Left colon (tissue), 2 donors: ENCODE measurements around the gene UGT1A9. TPM values are rescaled to one million over a fixed set of nuclear protein-coding genes. Genes with fewer than 3 reads are reported as not detected.
A peak's percentile ranks its signal among the peaks of the same experiment; 100 is the strongest.
"Not testable (repeated sequence)": the region's sequence is repeated elsewhere in the genome, so short reads cannot be mapped to it uniquely, and the experiment has no call there.

ENCODE experiments used
- ATAC-seq: fragments of 200-7000 bp; cut with Tn5 transposase; one replicate; pipeline ENCODE4 v1.9.1; 2020; ENCODE audit warnings: mild to moderate bottlenecking, moderate library complexity
- DNase-seq, 2 donors: peaks; one replicate each; pipeline ENCODE4 v3.0.0-alpha.2; 2020
- intact Hi-C, 2 donors: fragments of 100-400 bp; cut with DNase I in 1 of 2; cut with micrococcal nuclease in 1 of 2; formaldehyde crosslinking; loops; one replicate each; pipeline versions ENCODE4 v1.11.2 to v1.14.0; 2022; cut with DNase I, micrococcal nuclease
- long read RNA-seq: library from polyadenylated mRNA; unstranded; transcript quantifications from one replicate; pipeline ENCODE4 v2.0.0, GENCODE V29; 2021
- total RNA-seq, 2 donors: library from RNA; stranded (reverse); fragmentation: NEBNext Ultra II Directional; extraction: Animal tissue kit (Norgen Biotek cat#: 25700); gene quantifications; one replicate each; pipeline ENCODE4 v1.2.1, GENCODE V29; 2021
- donor health status: DM: no; HTN: no; CAD: no.
- donor health status: DM: yes; HTN: yes; CAD: no.

UGT1A9 gene
- 1 to 10 TPM; 4.1 to 5.2 TPM for total RNA-seq
- long read RNA-seq, partial matches to known transcripts: 0 of 1 reads
- long read RNA-seq, other reads (novel, unspliced or antisense): 1 of 1 reads

DNA sequence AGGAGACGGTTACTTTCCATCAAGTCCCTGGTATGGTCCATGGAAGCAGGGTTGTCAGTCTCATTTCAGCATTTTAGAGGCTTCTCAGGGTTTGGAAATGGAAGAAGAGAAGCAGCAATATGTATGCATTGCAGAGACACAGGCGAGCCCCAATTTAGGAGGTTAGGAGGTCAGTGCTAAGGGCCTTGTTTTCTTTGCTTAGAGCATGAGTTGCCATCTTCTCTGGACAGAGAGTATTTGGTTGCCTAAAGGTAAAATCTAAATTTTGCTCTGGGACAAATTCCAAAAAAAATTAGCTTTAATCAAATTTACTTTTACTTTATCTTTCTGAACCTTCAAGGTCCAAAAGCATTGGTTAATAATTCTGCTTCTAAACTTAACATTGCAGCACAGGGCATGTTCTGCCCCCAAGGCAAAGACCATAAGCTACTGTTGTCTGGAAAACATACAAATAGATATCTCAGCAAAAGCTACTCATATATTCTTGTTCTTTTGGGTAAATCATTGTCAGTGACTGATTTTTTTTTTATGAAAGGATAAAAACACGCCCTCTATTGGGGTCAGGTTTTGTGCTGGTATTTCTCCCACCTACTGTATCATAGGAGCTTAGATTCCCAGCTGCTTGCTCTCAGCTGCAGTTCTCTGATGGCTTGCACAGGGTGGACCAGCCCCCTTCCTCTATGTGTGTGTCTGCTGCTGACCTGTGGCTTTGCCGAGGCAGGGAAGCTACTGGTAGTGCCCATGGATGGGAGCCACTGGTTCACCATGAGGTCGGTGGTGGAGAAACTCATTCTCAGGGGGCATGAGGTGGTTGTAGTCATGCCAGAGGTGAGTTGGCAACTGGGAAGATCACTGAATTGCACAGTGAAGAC lies at the start of gene UGT1A9:
Gene UGT1A9 (plus strand): TSS at position 609 of the 872 bp plus-strand sequence. CDS start 37 bp downstream, at position 646.
- DNase-seq (no peak), ATAC-seq (no peak)
- intact Hi-C loops: no loop called here

DNA sequence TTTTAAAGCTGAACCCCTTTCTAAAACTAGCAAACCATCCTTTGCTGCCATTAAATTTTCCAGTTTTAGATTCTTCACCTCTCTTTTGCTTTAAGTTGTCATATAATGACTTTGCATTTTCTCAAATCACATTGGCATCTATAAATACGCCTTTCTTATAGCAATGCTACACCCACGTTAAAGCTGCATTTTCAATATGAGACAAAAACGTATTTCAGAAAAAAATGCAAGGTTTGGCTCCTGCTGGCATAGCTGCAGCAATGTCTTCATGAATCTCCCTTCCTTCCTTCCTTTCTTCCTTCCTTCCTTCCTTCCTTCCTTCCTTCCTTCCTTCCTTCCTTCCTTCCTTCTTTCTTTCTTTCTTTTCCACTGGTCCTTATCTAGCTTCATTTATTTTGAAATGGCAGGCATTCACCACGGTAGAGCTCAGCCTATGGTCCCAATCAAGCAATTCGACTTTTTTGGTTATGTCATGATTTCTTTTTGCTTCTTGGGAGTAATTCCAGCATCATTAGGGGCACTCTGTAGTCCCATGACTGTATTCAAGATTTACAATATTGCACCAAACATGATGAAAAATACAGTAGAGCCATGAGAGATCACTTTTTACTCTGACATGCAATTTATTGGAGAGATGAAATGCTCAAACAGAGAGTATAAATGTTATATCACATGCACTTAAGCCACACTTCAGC lies 44.2 kb upstream of the UGT1A9 start:
- no peak for ATAC-seq
- intact Hi-C loops: no loop called here
- no peak for DNase-seq

DNA sequence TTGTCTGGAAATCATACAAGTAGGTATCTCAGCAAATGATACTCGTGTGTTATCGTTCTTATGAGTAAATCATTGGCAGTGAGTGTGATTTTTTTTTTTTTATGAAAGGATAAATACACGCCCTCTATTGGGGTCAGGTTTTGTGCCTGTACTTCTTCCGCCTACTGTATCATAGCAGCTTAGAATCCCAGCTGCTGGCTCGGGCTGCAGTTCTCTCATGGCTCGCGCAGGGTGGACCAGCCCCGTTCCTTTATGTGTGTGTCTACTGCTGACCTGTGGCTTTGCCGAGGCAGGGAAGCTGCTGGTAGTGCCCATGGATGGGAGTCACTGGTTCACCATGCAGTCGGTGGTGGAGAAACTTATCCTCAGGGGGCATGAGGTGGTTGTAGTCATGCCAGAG lies 35.4 kb upstream of the UGT1A9 start, which contains the start of gene UGT1A10:
Gene UGT1A10 (plus strand): TSS at position 143 of the 400 bp plus-strand sequence. CDS start 75 bp downstream, at position 218.
- intact Hi-C loops: not testable (repeated sequence)
- ATAC-seq: peak; percentile 88
- DNase-seq: peak; percentile 67 to 73

DNA sequence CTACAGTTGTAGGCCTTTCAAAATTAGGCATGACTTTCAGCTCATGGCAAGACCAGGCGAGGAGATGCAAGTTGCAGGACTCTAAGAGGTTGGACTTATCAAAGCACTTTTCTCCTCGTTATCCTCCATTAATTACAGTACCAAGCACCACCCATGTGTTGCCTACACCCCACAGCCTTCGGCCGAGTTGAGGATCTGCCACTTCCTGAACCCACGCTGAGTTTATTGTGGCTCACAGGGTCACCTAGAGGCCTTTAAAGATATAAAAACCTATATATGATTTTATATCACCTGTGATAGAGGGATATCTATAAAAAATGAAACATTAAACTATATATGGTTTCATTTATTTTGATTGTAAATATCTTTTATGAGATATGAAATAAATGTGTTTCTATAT lies 32.9 kb upstream of the UGT1A9 start:
- intact Hi-C loops: no loop called here
- peak; percentile 53 to 76 for DNase-seq
- peak; percentile 84 for ATAC-seq

DNA sequence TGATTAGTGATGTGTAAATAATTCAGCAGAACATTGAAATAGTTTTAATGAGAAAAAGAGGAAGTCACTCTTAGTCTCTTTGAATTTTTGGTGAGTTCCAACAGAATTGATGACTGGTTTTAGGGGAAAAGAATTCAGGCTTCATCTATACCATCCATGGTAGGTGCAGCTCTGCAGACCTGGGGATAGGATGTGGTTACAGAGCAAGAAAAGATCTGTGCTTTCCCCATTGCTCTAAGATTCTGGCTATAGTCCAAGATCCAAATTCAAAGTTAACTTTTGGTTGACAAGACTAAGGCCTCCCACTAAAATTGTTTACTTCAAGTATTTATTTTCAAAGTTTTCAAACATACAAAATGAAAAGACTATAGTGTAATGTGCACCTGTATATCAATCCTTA lies 31.8 kb upstream of the UGT1A9 start:
- no peak for ATAC-seq

DNA sequence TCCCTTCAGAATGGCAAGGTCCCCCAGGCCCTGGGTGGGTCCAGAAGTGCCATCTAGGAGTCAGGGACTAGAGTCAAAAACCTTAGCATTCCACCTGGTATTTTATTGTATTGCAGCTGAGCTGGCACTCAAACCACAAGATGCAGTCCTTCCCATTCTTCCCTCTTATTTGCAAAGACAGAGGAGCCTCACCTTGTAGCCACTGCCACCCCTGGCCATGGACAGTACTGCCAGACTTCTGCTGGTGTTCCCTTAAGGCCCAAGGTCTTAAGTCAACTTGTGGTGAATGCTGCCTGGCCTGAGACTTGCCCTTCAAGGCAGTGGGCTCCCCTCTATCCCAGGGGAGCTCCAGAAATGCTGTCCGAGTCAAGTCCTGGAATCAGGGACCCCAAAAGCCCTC lies 28.6 kb upstream of the UGT1A9 start:
- ATAC-seq: peak; percentile 53
- peak; percentile 34 to 39 for DNase-seq
- intact Hi-C loops: no loop called here

More for the DNA sequence above, 31.8 kb upstream of the UGT1A9 start:
- no peak for DNase-seq
- intact Hi-C loops: no loop called here

DNA sequence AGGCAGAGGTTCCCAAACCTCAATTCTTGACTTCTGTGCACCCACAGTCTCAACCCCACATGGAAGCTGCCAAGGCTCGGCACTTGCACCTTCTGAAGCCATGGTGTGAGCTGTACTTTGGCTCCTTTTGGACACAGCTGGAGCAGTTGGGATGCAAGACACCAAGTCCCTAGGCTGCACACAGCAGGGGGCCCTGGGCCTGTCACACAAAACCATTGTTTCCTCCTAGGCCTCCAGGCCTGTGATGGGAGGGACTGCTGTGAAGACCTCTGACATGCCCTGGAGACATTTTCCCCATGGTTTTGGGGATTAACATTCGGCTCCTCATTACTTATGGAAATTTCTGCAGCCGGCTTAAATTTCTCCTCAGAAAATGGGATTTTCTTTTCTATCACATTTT lies 25.7 kb upstream of the UGT1A9 start:
- intact Hi-C loops, ATAC-seq, DNase-seq: not testable (repeated sequence)

DNA sequence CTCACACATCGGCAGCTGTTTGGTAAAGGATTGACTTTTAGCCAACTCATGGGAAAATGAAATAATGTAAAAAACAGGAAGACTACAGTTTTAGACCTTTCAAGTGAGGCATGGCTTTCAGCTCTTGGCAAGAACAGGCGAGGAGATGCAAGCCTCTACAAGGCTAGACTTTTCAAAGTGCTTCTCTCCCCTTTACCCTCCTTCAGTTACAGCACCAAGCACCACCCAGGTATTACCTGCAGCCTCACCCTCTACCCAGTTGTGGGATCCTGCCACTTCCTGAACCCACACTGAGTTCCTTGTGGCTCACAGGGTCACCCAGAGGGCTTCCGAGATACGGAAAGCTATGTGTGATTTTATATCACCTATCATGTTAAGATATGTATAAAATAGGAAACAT lies 20.7 kb upstream of the UGT1A9 start:
- ATAC-seq (peak; percentile 99), DNase-seq (peak; percentile 38 to 70)
- intact Hi-C loops: no loop called here

DNA sequence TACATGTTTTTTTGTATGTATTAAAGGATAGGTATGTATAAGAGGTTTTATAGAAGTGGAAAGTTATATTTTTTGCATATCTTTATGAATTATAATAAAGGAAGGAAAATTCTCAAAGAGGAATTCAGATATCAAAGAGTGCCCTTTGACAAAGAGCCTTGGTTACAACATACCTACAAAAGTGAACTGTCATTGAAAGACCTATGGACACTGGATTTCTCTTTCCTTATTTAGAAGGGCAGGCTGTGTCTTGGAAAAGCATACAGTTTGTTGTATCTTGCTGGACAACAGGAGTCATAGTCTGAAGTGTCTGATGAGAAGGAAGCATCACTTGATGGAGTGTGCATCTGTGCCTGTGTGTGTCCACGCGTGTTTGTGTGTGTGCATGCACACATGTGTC lies 20.3 kb upstream of the UGT1A9 start:
- ATAC-seq: peak; percentile 72
- DNase-seq: no peak
- intact Hi-C loops: no loop called here

DNA sequence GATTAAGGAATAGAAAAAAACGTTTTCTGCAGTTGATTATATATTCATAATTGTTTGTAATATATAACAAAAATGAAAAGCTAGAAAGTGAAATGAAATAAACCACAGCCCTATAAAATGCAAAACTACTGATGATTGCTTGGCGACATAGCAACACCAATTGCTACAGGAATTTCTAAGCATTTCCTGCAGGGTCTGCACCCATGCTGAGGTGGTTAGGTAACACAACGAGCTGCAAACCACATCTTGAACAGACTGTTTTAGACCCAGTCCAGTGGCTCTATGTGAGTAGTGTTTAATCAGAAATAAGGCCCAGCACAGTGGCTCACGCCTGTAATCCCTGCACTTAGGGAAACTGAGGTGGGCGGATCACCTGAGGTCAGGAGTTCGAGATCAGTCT lies 17.2 kb upstream of the UGT1A9 start:
- DNase-seq (no peak), ATAC-seq (no peak)
- intact Hi-C loops: no loop called here

DNA sequence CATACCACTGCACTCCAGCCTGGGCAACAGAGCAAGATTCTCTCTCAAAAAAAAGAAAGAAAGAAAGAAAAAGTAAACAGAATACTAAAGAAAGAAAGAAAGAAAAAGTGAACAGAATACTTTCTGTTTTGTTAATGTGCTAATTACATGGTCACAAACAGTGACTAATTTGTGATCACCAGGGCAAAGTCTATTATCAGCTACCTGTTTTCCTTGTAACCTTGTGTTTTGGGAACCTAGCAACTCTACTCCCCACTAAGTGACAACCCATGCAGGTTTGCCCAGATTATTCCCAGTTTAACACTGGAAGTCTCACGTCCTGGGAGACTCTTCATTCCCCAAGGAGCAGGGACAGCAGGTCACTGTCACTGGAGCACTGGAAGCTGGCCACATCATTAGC lies 16.7 kb upstream of the UGT1A9 start:
- ATAC-seq (no peak), DNase-seq (no peak)
- intact Hi-C loops: no loop called here

DNA sequence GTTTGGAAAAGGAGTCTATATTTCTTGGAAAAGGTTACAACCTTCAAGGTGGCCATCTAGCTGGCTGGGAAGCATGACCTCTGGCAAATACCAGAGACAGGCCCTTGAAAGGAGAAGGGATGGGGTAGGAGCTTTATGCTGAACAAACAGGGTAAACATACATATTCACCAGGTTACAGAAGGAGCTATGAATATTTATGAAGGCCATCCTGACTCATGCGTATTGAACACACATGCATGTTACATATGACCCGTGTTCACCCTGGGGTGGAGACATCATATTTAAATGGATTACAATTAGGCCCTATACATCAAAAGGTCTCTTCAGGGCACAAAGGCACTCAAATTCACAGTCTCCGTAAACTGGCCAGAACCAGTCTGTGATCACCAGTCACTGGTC lies 15.8 kb upstream of the UGT1A9 start:
- intact Hi-C loops, DNase-seq, ATAC-seq: not testable (repeated sequence)

DNA sequence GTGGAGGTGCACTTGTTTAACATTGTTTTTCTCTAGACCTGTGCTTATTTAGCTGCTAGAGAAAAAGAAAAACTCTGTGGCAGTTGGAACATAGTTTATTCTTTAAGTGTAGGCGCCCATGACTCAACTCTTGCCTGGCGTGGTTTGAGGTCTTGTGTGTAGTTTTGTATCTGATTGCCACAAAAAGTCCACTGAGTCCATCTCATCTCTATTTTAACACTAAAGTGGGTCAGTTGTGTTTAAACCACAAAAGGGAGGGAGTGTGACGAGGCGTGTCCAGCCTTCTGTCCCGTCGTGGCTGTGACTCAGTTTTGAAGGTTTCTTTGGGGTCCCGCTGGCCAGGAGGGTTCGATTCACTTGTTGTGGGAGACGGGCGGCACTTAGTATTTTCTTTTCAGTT lies 15.3 kb upstream of the UGT1A9 start:
- DNase-seq (no peak), ATAC-seq (no peak)
- intact Hi-C loops: no loop called here

DNA sequence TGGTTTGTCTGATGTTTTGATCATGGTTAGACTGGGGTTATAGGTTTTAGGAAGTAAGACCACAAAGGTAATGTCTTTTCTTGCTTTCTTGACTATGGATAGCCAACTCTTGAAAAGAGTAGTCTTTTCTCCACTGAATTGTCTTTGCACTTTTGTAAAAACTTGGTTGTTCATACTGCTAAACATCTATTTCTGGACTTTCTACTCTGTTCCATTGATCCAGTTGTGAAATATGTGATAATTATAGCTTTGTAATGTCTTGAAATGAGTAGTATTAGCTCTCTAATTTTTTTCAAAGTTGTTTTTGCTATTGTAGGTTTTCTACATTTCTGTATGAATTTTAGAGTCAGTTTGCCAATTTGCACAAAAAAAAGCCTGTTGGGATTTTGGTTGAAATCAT lies 13.1 kb upstream of the UGT1A9 start:
- no peak for DNase-seq
- intact Hi-C loops: no loop called here
- ATAC-seq: no peak

DNA sequence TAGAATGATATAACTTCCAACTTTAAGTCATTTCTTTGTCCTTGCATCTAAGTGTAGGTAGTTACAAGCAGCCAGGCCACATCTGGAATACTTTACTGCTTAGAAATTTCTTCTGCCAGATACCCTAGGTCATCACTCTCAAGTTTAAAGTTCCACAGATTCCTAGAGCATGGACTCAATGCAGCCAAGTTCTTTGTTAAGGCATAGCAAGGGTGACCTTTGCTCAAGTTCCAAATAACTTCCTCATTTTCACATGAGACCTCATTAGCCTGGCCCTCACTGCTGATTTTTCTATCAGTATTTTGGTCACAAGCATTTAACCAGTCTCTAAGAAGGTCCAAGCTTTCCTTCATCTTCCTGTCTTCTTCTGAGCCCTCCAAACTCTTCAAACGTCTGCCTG lies 7.8 kb upstream of the UGT1A9 start:
- ATAC-seq: peak; percentile 25
- DNase-seq: no peak
- intact Hi-C loops: no loop called here

DNA sequence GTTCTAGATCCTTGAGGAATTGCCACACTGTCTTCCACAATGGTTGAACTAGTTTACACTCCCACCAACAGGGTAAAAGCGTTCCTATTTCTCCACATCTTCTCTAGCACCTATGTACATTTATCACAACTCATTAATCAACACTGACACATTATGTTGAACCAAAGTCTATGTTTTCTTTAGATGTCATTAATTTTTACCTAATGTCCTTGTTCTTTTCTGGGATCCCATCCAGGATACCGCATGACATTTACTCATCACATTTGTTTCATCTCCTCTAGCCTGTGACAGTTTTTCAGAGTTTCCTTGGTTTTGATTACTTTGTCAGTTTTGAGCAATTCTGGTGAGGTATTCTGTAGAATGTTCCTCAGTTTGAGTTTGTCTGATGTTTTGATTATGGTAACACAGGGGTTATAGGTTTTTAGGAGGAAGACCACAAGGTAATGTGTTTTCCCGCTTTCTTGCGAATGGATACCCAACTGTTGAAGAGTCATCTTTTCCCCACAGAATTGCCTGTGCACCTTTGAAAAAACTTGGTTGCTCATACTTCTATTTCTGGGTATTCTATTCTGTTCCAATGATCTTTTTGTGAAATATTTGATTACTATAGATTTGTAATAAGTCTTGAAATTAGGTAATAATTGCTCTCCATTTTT lies 3.0 kb upstream of the UGT1A9 start:
- intact Hi-C loops: no loop called here
- ATAC-seq: no peak
- DNase-seq: no peak

DNA sequence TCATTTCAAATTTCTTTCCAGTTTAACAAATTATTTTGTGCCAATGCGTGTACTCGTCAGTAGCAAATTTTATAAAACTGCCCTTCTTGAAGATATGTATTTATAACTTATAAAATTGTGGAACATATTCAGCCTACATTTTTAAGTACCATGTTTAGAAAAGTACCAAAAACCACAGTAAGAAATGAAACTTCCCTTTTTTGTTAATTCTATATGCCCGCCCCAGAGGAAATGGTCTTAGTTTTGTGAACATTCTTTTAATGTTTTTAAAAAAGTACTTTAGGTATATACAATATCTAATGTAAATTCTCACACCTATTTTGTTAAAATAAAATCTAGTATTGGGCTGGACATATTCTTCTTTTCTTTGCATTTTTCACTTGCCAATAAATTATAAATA lies 1.2 kb downstream of the UGT1A9 start:
- no peak for ATAC-seq
- intact Hi-C loops: no loop called here

DNA sequence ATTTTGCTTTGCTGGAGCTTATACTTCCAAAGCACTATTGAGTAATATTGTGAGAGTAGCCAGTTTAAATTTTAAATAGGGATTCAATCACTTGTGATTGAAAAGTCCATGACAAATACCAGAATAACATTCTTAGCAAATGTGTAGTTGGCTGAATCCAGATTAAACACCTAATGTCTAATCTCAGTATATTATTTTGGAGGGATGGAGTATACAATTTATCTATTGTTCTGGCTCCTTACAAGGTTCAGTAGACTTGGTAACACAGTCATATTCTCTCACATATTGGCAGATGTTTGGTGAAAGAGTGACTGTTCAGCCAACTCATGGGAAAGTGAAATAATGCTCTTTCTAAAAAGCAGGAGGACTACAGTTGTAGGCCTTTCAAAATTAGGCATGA lies 2.2 kb downstream of the UGT1A9 start:
- ATAC-seq: no peak
- intact Hi-C loops: no loop called here
- no peak for DNase-seq

More for the DNA sequence above, 1.2 kb downstream of the UGT1A9 start:
- DNase-seq: no peak

DNA sequence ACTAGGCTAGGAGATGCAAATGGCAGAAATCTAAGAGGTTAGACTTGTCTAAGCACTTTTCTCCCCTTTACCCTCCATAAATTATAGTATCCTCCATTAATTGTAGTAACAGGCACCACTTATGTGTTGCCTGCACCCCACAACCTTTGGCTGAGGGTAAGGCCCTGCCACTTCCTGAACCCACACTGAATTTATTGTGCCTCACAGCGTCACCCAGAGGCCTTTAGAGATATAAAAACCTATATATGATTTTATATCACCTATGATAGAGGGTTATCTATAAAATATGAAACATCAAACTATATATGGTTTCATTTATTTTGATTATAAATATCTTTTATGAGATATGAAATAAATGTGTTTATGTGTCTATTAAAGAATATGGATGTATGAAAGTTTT lies 2.6 kb downstream of the UGT1A9 start:
- ATAC-seq (no peak), DNase-seq (no peak)
- intact Hi-C loops: no loop called here
